ENCODE results near the gene KIF1A. TPM values are rescaled to one million over a fixed set of nuclear protein-coding genes. Genes with fewer than 3 reads are reported as not detected.

The KIF1A gene
- total and polyA plus RNA-seq, 2 donors (not counting 3 experiments of a cell fraction or from before 2014, with no cell fraction given): 0.11 to 0.64 TPM

GRCh38 chr2:240757086-240757614 is 62.9 kb downstream of the KIF1A start:
- no peak overlapping the region for H3K27ac ChIP-seq (ENCODE audit: insufficient read depth, low read depth, low read length)
- BruUV-seq (replicated peaks): no TSS peak
- no peaks in the 10 kb centered on the region for H3K9me1 ChIP-seq (replicated peaks; ENCODE audit: control insufficient read depth, extremely low read depth, insufficient read depth, low read length)
- H3K4me2 ChIP-seq (ENCODE audit: insufficient read depth, low read length): no peak overlapping the region
- ChIA-PET POLR2A (no interaction called here), CTCF (no interaction called here)
- H4K20me1 ChIP-seq (replicated peaks; ENCODE audit: control insufficient read depth, extremely low read depth, insufficient read depth, low read length): no peaks in the 10 kb centered on the region
- TF ChIP-seq JUN (IDR thresholded peaks at IDR 0.05; ENCODE audit: borderline replicate concordance, insufficient read depth, insufficient read length, low read depth) (no peak), MYC (IDR thresholded peaks at IDR 0.05; ENCODE audit: low read depth, low read length) (no peak), MAX (IDR thresholded peaks at IDR 0.05; ENCODE audit: insufficient read depth, insufficient read length) (no peak), EZH2 (IDR thresholded peaks at IDR 0.05; ENCODE audit: borderline replicate concordance, low read depth, low read length, severe bottlenecking) (no peak)
- TF ChIP-seq, protein P1, sequence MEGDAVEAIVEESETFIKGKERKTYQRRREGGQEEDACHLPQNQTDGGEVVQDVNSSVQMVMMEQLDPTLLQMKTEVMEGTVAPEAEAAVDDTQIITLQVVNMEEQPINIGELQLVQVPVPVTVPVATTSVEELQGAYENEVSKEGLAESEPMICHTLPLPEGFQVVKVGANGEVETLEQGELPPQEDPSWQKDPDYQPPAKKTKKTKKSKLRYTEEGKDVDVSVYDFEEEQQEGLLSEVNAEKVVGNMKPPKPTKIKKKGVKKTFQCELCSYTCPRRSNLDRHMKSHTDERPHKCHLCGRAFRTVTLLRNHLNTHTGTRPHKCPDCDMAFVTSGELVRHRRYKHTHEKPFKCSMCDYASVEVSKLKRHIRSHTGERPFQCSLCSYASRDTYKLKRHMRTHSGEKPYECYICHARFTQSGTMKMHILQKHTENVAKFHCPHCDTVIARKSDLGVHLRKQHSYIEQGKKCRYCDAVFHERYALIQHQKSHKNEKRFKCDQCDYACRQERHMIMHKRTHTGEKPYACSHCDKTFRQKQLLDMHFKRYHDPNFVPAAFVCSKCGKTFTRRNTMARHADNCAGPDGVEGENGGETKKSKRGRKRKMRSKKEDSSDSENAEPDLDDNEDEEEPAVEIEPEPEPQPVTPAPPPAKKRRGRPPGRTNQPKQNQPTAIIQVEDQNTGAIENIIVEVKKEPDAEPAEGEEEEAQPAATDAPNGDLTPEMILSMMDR (IDR thresholded peaks at IDR 0.05; ENCODE audit: extremely low read depth in 1 of 2, insufficient read depth in 1 of 2, low read depth in 1 of 2, low read length in 2 of 2): no peak
- H3K4me3 ChIP-seq (replicated peaks in 1 of 3; ENCODE audit: insufficient read depth in 1 of 3, low read depth in 1 of 3, low read length in 3 of 3): no peak overlapping the region
- no peaks in the 10 kb centered on the region for H3K27me3 ChIP-seq (ENCODE audit: control insufficient read depth in 2 of 2, insufficient read depth in 2 of 2, low read length in 2 of 2)
- H3K9ac ChIP-seq (replicated peaks; ENCODE audit: extremely low read depth, insufficient read depth, low read length): no peak overlapping the region
- dilution Hi-C loops (cut with MboI; ENCODE audit: extremely low pct_ligation_motif_present, low sequenced_read_pairs): no loop called here
- DNase-seq (ENCODE audit: low read depth, low spot score) (no peak), FAIRE-seq (no peak)
- no peaks in the 10 kb centered on the region for H3K9me3 ChIP-seq (replicated peaks; ENCODE audit: control insufficient read depth, insufficient read depth, low read length)
- intact Hi-C loops (cut with micrococcal nuclease): no loop called here
- no peaks in the 10 kb centered on the region for H3K4me1 ChIP-seq (ENCODE audit: control insufficient read depth, extremely low read depth, insufficient read depth, low read length)
- H2AFZ ChIP-seq (ENCODE audit: low read depth, low read length): no peak overlapping the region
- H3K36me3 ChIP-seq (ENCODE audit: control insufficient read depth in 2 of 2, extremely low read depth in 1 of 2, insufficient read depth in 2 of 2, low read length in 2 of 2): no peaks in the 10 kb centered on the region
- H3K79me2 ChIP-seq (ENCODE audit: control insufficient read depth, insufficient read depth, low read length): no peaks in the 10 kb centered on the region

GRCh38 chr2:240752209-240752608 is 67.8 kb downstream of the KIF1A start:
- no peaks in the 10 kb centered on the region for H3K4me1 ChIP-seq (ENCODE audit: control insufficient read depth, extremely low read depth, insufficient read depth, low read length)
- no peaks in the 10 kb centered on the region for H4K20me1 ChIP-seq (replicated peaks; ENCODE audit: control insufficient read depth, extremely low read depth, insufficient read depth, low read length)
- H3K9ac ChIP-seq (replicated peaks; ENCODE audit: extremely low read depth, insufficient read depth, low read length): no peak overlapping the region
- no peak overlapping the region for H2AFZ ChIP-seq (ENCODE audit: low read depth, low read length)
- DNase-seq (ENCODE audit: low read depth, low spot score) (no peak), FAIRE-seq (no peak)
- dilution Hi-C loops (cut with MboI; ENCODE audit: extremely low pct_ligation_motif_present, low sequenced_read_pairs): no loop called here
- ChIA-PET POLR2A (no interaction called here), CTCF (no interaction called here)
- H3K9me3 ChIP-seq (replicated peaks; ENCODE audit: control insufficient read depth, insufficient read depth, low read length): no peaks in the 10 kb centered on the region
- no peak overlapping the region for H3K4me2 ChIP-seq (ENCODE audit: insufficient read depth, low read length)
- H3K4me3 ChIP-seq (replicated peaks in 1 of 3; ENCODE audit: insufficient read depth in 1 of 3, low read depth in 1 of 3, low read length in 3 of 3): no peak overlapping the region
- no peaks in the 10 kb centered on the region for H3K9me1 ChIP-seq (replicated peaks; ENCODE audit: control insufficient read depth, extremely low read depth, insufficient read depth, low read length)
- H3K27ac ChIP-seq (ENCODE audit: insufficient read depth, low read depth, low read length): no peak overlapping the region
- H3K79me2 ChIP-seq (ENCODE audit: control insufficient read depth, insufficient read depth, low read length): no peaks in the 10 kb centered on the region
- H3K36me3 ChIP-seq (ENCODE audit: control insufficient read depth in 2 of 2, extremely low read depth in 1 of 2, insufficient read depth in 2 of 2, low read length in 2 of 2): no peaks in the 10 kb centered on the region
- no peaks in the 10 kb centered on the region for H3K27me3 ChIP-seq (ENCODE audit: control insufficient read depth in 2 of 2, insufficient read depth in 2 of 2, low read length in 2 of 2)
- no TSS peak for BruUV-seq (replicated peaks)
- TF ChIP-seq, protein P1 (IDR thresholded peaks at IDR 0.05; ENCODE audit: extremely low read depth in 1 of 2, insufficient read depth in 1 of 2, low read depth in 1 of 2, low read length in 2 of 2): no peak
- no peak for TF ChIP-seq JUN (IDR thresholded peaks at IDR 0.05; ENCODE audit: borderline replicate concordance, insufficient read depth, insufficient read length, low read depth)
- TF ChIP-seq POLR2A (IDR thresholded peaks at IDR 0.05; ENCODE audit: low read depth, low read length): no peak
- no peak for TF ChIP-seq MAX (IDR thresholded peaks at IDR 0.05; ENCODE audit: insufficient read depth, insufficient read length)
- intact Hi-C loops (cut with micrococcal nuclease): no loop called here

All from endothelial cell of umbilical vein (primary cell).